ENCODE data around the gene FCHSD2.

- TF ChIP-seq POLR2A (IDR thresholded peaks at IDR 0.05; ENCODE audit: extremely low read depth, insufficient read length) (no peak), CTCF (IDR thresholded peaks at IDR 0.05; ENCODE audit: low read depth, low read length) (no peak), MYC (IDR thresholded peaks at IDR 0.05; ENCODE audit: low read depth, low read length) (no peak)
Observed at GRCh38 chr11:73030130-73030529, 112.0 kb downstream of the FCHSD2 start.

Measured in NB4 (cell line).